ENCODE measurements around the gene EARS2.

GRCh38 chr16:23544436-23544835 lies 12.7 kb downstream of the EARS2 start:
- TF ChIP-seq CTCF (IDR thresholded peaks at IDR 0.05) (no peak), POLR2A (IDR thresholded peaks at IDR 0.05) (no peak)
